Embryonic facial prominence (tissue), 1 donor: Measurements from ENCODE around the gene TC2N.
"Not testable (repeated sequence)": the region's sequence is repeated elsewhere in the genome, so short reads cannot be mapped to it uniquely, and the experiment has no call there.

Experiments used
- DNase-seq: peaks from one replicate; pipeline ENCODE4 v3.0.0-alpha.2; 2016; ENCODE audit errors: extremely low spot score

Gene TC2N

DNA sequence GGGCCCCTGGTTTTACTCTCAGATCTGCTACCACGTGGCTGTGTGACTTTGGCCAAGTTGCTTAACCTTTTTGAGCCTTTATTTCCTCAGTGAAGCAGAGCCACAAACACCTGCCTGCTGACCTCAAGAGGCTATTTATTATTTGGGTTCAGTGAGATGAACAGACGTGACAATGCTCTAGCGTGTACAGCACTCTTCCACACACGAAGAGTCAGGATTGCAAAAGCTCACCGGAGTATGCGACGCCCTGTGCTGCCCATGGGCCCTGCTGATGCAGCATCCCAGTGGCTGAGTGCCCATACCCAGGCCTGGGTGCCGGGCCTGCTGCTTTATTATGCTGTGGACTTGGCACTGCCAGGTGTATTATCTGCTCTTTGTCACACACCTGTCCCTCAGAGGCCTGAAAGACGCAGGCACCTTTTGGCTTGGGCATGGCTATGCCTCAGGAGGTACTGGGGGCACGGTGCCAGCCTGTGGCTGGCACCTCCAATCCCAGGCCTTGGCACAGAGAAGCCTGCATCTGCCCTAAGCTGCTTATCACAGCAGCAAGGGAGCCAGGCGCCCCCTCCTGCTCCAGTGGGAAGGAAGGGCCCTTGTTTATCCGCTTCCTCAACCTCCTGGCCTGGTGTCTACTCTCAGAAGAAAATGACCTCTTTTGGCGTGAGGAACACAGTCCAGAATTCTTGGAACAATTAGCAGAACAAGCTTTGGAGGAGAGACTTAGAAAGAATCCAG, 22.3 kb upstream of the TC2N start:
- DNase-seq: no peak

DNA sequence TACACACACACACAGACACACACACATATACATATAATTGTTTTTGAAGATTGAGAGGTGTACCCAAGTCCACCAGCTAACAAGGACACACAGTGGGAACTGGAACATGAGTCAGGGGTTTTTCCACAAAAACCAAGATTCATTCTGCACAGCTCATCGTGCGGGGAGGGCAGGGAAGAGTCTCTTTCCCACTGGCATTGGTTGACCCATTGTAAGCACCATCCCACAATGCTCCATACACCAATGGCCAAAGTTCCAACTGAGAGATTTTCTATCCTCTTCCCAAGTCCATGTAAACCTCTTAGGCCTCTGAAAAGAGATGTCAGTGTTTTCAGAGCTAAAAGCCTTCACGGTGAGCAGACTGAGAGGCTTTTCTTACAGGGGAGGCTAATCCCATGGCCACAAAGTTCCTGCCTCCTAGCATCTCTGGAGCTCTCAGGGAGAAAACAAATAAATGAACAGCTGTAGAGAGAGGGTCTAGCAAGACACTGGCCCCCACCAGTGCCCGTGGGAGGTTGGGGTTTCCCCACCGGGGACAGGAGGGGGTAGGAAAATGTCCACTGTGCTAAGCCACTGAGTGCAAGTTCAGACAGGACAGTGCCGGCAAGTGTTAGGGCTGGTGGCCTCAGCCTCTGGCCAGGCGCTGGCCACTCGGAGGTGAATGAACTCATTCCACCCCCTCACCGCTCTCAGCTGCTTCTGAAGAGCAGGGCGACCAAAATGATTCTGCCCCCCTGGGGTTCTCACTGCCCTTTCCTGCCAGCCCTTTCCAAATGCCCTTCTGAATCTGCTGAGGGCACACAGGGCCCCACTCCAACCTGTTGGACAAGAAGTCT, 21.5 kb upstream of the TC2N start:
- DNase-seq: no peak

- no peak for DNase-seq
Observed at GRCh38 chr14:91886961-91887360, 19.6 kb upstream of the TC2N start.

DNA sequence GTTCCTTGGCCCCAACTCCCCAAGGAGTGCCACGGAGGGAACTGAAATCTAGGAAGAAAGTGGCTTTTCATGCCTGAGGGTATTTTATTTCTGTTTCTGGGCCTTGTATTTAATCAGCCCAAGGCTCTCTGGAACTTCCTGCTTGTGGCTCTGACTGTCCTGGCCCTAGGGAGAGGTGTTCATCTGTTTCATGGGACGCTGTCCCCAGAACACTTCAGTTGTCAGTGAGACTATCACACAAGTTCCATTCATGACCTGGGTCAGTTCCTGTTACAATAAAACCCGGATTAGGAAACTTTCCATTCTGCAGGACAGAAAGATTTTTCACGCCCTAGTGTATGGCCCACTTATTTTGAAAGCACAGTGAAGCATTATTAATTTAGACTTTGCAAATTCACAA, 18.5 kb upstream of the TC2N start:
- DNase-seq: no peak

- no peak for DNase-seq
Observed at GRCh38 chr14:91885113-91885712, 17.9 kb upstream of the TC2N start.

DNA sequence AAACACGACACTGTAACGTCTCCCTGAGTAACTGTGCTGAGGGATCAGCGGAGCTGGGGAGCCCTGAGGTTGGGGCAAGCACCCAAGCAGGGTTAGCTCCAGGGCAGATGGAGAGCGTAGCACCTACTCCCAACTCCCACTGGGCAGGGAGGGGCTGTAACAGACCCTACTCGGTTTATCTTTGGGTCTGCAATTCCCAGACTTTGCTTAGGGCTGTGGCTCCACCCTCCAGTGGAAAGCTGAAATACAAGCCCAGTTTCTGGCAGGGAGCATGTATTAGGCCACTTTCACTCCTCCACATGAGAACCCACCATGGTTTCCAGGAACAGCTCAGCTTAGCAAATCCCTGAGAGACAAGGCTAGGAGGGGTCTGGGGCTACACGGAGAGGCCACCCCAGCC, 17.3 kb upstream of the TC2N start:
- DNase-seq: no peak

DNA sequence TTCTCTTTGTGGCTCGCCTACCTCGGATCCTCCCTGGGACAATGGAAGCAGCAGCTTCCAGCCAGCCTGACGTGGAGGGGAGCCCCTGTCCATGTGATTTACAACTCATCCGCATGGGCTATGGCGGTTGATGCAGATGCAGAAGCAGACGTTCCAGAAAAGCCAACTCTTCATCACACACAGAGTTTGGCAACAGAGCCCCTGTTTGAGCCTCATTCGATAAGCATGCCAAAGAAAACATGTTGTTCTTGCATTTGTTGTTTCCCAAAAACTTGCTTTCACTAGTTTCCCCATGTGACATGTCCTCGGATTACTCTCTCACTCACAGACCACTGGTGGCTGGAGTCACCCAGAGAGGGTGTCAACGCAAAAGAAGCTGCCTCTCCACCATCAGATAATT, 16.4 kb upstream of the TC2N start:
- no peak for DNase-seq

DNA sequence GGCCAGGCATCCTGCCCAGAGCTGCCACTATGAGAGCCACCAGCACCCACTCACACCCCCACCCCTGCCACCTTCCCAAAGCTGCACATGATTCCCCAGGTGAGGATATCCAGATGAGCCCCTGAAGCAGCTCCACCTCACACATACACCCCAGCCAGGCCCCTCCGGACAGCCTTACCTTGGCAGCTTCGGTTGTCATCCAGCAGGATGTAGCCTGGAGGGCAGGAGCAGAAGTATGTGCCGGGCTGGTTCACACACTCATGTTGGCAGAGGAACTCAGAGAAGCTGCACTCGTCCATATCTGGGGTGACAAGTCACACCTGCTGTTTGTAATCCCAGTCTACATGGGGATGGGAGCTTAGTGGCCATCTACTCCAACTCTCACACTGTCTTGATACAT, 15.4 kb upstream of the TC2N start:
- DNase-seq: no peak

GRCh38 chr14:91882369-91882768, 15.0 kb upstream of the TC2N start:
- DNase-seq: no peak

GRCh38 chr14:91879196-91879595, 11.9 kb upstream of the TC2N start:
- DNase-seq: no peak

DNA sequence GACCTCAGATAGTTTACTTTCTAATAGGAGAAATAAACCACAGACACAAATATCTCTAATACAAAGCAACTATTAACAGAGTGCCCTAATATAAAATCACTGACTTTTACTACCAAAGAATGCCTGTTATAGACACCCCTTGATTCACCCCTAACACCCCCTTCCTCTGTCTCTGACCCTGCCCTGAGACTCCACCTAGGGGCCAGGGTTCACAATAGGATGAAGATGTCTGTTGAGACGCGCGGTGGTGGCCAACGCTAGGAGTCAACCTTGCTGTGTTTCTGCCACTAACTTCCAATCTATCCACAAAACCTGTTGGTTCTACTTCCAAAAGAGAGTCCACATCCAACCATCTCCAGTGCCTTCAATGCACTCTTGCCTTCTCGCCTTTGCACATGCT, 10.9 kb upstream of the TC2N start:
- DNase-seq: no peak

- DNase-seq: no peak
Observed at GRCh38 chr14:91877376-91877915, 10.1 kb upstream of the TC2N start.

- DNase-seq: no peak
Observed at GRCh38 chr14:91876492-91876891, 9.2 kb upstream of the TC2N start.

DNA sequence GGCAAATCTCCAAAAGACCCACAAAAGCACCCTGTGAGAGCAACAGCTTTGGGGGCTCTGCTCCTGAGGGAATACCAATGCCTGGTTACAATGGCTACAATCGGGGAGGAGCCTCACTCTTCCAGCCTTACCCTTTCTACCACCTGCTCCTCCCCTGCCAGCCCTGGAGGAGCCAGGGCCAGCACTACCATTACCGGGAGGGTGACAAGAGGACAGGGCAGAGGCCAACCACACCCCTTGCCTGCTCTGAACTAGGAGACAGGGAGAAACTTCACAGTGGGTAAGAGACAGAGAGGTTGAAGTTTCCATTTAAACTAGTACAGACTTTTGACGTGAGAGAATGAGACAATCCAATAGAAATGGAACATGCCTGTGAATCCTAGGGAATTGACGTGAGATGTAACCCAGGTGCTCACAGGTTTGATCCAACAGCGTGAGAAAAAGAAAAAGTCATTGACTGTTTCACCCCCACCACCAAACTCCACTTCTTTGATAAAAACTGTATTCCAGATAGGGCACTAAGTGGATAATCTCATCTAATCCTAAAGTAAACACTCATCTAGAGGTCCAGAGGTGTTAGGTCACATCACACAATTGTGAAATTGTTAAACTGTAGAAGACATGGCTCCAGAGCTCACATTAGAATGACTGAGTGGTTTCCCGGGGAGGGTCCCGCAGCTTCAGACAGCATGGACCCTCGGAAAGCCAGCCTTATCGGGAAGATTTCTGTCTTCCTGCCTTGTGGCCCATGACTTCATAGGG, 8.4 kb upstream of the TC2N start:
- DNase-seq: no peak

DNA sequence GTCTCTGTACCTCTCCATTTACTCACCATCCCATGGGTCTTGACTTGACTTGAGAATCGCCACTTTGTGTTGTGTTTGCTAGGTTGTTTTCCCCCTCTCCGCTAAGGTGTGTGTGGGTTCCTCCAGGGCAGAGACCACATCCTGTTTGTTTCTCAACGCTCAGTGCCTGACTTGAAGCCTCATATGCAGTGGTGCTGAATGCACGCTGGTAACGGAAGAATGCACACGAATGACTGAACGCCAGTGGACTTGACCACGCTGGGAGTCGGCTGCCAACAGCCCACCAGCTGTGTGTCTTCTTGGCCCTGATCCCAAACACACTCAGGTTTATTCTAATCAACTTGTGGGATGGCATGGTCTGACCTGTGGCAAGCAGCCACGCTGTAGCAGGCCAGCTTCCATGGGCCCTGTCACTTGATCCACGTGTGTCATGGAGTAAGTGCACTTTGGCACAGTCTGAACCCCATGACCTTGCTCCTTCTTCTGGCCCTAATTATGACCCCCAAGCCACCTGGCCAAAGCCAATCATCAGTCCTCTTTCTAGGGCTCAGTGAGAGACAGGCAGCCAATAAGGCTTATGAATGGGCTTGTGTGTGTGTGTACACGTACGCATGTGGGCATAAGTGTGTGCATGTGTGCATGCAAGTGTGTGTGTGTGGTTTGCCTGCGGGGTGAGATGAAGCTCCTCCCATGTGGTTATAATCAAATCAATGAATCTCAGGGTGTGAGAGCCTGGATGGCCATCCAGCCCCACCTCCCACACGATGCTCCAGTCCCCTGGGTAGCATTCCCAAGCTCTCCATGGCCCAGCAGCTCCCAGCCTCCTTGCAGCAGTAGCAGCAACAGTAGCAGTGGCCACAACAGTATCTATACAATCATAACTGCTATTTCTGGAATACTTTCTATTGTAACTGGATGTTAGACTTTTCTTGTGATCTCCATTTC, 6.4 kb upstream of the TC2N start:
- DNase-seq: no peak

DNA sequence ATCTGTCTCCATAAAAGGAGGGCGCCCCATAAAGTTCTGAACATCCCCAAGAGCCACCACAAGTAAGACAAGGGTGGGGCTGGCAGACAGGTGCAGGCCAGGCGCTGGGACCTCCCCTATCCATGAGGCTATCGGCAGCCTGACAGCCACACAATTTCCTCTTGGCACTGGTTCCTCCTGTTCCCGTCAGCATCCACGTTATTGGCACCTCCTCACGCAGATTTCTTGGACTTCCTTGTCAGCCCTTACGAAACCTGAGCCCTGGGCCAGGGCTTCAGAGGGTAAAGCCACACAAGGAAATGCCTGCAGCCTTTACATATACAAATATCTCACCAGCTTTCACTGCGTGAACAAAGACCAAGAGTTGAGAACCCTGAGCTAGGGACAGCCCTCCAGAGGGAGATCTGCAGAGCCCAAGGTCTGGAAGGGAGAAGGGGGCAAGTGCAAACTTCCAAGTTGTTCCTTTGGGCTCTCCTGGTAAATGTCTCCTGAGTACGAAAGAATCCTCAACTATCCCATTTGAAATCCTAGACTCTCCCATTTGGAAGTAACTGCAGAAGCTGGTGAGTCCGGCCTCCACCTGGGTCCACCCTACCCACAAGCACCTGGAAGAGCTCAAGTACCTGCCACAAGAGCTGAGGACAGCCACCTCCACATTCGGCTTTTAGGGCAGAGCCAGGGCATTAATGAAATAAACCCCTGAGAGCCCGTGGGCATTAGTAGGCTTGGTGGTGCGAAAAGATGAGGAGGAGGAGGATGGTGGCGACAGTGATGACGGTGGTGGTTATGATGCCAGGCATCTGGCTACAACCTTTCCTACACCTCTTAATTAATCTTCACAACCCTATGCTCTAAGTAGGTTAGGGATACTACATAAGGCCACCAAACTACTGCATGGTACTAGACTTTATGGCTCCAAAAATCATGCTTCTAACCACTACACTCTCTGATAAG, 5.5 kb upstream of the TC2N start:
- DNase-seq: no peak

DNA sequence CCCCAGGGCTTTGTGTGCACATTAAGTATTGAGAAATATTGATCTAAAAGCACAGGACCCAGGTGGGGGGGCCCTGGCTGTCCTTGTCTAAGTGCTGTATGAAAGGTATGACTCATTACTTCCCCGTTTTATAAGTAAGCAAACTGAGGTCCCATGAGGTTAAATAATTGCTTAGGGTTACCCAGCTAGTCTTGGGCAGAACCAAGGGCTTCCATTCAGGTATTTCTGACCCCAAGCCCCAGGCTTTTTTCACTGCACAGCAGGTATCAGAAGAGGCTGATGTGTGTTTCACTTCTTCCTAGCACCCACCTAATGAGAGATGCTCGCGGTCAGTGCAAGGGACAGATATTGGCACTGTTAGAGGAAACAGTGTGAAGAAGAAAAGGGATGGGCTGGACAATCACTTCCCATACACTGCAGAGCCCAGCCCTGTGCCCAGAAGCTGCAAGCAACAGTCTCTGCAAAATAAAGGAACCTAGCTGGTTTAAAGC, 4.7 kb upstream of the TC2N start:
- DNase-seq: no peak

- not testable (repeated sequence) for DNase-seq
Observed at GRCh38 chr14:91871401-91871800, 4.1 kb upstream of the TC2N start.

DNA sequence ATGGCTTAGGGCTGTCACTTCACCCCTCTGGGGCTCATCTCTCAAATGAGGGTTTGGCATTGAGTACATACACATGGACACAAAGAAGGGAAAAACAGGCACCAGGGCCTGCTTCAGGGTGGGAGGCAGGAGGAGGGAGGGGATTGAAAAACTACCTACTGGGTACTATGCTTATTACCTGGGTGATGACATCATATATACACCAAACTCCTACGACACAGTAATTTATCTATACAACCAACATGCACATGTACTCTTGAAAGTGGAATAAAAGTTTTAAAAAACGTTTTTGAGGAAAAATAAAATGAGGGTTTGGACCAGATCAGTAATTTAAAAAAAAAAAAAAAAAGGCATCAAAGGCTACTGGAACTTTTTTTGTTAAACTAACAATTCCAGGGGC, 3.6 kb upstream of the TC2N start:
- no peak for DNase-seq
